Tibial nerve (tissue), 4 donors: Measurements from ENCODE around the gene MED13L. TPM values are rescaled to one million over a fixed set of nuclear protein-coding genes. Genes with fewer than 3 reads are reported as not detected.

Experiments used
- DNase-seq, 2 donors: peaks; one replicate each; pipeline ENCODE4 v3.0.0-alpha.2; 2019; ENCODE audit warnings: low spot score in 2 of 2
- H3K27ac ChIP-seq, 4 donors: fragments of 200-600 bp; sonication (generic) in 3 of 4; one replicate each; pipeline ENCODE4 v1.5.1; 2017 to 2019; ENCODE audit warnings: mild to moderate bottlenecking in 1 of 4
- H3K27me3 ChIP-seq, 2 donors: fragments of 200-600 bp; sonication (generic) in 1 of 2; one replicate each; pipeline versions ENCODE4 v1.5.1 to v1.6.0; 2017 to 2019
- H3K36me3 ChIP-seq, 3 donors: fragments of 200-600 bp; sonication (generic); one replicate each; pipeline ENCODE4 v1.5.1; 2018 to 2019
- H3K4me1 ChIP-seq, 4 donors: fragments of 200-600 bp; sonication (generic) in 3 of 4; one replicate each; pipeline ENCODE4 v1.5.1; 2017 to 2019
- H3K4me3 ChIP-seq, 4 donors: fragments of 200-600 bp; sonication (generic) in 3 of 4; one replicate each; pipeline ENCODE4 v1.5.1; 2017 to 2019; ENCODE audit warnings: mild to moderate bottlenecking in 1 of 4, moderate library complexity in 1 of 4
- H3K9me3 ChIP-seq, 4 donors: fragments of 200-600 bp; sonication (generic) in 3 of 4; one replicate each; pipeline ENCODE4 v1.5.1; 2017 to 2019
- EP300 ChIP-seq, 2 donors: sonication (generic); formaldehyde crosslinking; IDR thresholded peaks; one replicate each; pipeline ENCODE4 v1.6.1; 2017; ENCODE audit warnings: antibody characterized with exemption in 2 of 2, mild to moderate bottlenecking in 1 of 2
- POLR2A ChIP-seq, 2 donors: fragments of 450-650 bp; IDR thresholded peaks; one replicate each; pipeline ENCODE4 v1.6.1; 2017; ENCODE audit warnings: antibody characterized with exemption in 2 of 2, mild to moderate bottlenecking in 2 of 2, moderate library complexity in 2 of 2
- whole genome bisulfite sequencing, 2 donors: methylation state at CpG; one replicate each; pipeline ENCODE4 v1.1.5; 2018; 5-methylcytosine and 5-hydroxymethylcytosine counted together
- total RNA-seq, 4 donors: library from RNA; depleted of rRNA; stranded (reverse); fragments of >200 nt; gene quantifications; one replicate each; pipeline ENCODE4 v1.1.0, GENCODE V29; 2016
- TF ChIP-seq, protein P1 (sequence below), 5 experiments: fragments of 200-600 bp in 3 of 5; fragments of 450-650 bp in 2 of 5; sonication (generic) in 3 of 5; IDR thresholded peaks; one replicate each; pipeline ENCODE4 v1.5.1; 2016 to 2019; ENCODE audit warnings: antibody characterized with exemption in 5 of 5, mild to moderate bottlenecking in 3 of 5, moderate library complexity in 2 of 5

Gene MED13L
- total RNA-seq, 4 donors from 2014 or later, result 138 to 234 (median 218) TPM

DNA sequence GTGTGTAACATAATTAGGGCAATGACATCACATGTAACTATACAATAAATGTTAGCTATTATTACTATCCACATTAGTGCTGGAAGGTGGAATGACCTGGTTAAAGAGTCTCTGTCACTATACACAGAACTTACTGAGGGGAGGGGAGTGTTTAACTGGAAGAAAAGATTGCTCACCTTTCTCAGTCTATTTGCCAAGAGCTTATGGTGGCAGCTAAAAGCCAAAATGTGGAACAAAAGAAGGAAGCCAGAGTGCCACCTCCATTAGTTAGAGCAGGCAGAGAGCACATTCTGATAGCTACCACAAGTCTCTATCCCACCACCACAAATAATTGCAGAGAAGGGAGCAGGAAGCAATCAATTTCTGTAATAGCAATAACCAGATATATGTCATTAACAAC is 124.4 kb downstream of the MED13L start:
- H3K4me1 ChIP-seq, result peaks cover 0 to 89% (median 26%) of the 10 kb centered on the region in 4 donors

DNA sequence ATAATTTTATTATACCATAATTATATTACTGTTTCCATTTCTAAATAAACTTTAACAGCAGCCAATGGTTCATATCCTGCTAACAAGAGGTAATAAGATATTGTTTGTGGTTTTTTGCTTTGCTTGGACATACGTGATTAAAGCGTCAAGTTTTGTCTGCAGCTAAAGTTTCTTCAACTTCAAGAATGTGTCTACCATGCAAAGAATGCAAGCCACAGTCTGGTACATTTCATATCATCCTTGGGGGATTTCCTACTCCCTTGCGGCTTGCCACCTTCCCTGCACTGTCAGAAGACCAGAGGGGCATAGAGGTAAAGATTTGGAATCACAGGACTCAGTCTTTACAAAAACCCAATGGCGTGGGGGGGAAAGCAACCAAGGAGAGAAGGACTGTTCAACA is 125.2 kb downstream of the MED13L start:
- H3K27me3 ChIP-seq, result no peaks in the 10 kb centered on the region
- TF ChIP-seq POLR2A (IDR thresholded peaks at IDR 0.05) (no peak), EP300 (IDR thresholded peaks at IDR 0.05) (no peak)
- TF ChIP-seq, protein P1, sequence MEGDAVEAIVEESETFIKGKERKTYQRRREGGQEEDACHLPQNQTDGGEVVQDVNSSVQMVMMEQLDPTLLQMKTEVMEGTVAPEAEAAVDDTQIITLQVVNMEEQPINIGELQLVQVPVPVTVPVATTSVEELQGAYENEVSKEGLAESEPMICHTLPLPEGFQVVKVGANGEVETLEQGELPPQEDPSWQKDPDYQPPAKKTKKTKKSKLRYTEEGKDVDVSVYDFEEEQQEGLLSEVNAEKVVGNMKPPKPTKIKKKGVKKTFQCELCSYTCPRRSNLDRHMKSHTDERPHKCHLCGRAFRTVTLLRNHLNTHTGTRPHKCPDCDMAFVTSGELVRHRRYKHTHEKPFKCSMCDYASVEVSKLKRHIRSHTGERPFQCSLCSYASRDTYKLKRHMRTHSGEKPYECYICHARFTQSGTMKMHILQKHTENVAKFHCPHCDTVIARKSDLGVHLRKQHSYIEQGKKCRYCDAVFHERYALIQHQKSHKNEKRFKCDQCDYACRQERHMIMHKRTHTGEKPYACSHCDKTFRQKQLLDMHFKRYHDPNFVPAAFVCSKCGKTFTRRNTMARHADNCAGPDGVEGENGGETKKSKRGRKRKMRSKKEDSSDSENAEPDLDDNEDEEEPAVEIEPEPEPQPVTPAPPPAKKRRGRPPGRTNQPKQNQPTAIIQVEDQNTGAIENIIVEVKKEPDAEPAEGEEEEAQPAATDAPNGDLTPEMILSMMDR (IDR thresholded peaks at IDR 0.05), result no peak
- DNase-seq, result no peak
- no peaks in the 10 kb centered on the region for H3K36me3 ChIP-seq
- WGBS, 2 donors, result 53 to 57% methylated on average over 4 of the region's 4 CpGs
- no peaks in the 10 kb centered on the region for H3K9me3 ChIP-seq
- H3K27ac ChIP-seq, result no peak overlapping the region
- H3K4me1 ChIP-seq, result peaks cover 0 to 82% (median 26%) of the 10 kb centered on the region in 4 donors
- H3K4me3 ChIP-seq, result no peak overlapping the region

More for the DNA sequence above, 124.4 kb downstream of the MED13L start:
- no peak for TF ChIP-seq EP300 (IDR thresholded peaks at IDR 0.05)
- TF ChIP-seq, protein P1 (IDR thresholded peaks at IDR 0.05), result no peak
- no peak for TF ChIP-seq POLR2A (IDR thresholded peaks at IDR 0.05)
- Histone ChIP-seq H3K27ac (no peak overlapping the region), H3K36me3 (no peaks in the 10 kb centered on the region), H3K4me3 (no peak overlapping the region), H3K9me3 (no peaks in the 10 kb centered on the region), H3K27me3 (no peaks in the 10 kb centered on the region)
- no peak for DNase-seq

DNA sequence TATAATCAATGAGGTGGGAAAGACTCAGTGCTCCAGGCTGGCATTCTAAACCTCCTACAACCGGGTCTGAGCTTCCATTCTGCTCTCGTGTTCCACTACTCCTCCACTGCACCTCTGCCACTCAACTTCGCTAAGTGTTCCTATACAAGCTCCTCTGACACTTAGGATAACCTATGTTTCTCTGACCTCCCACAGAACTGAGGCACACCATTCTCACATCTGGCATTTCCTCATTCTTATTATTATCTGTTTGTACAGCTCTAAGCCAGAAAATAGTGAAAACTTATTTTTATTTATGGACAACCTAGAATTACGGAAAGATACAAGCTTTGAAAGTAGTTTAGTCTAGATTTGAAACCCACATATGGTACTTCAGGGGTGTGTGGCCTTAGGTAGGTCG is 127.0 kb downstream of the MED13L start:
- DNase-seq, result no peak
- H3K4me1 ChIP-seq, result peaks cover 0 to 82% (median 26%) of the 10 kb centered on the region in 4 donors
- H3K9me3 ChIP-seq, result no peaks in the 10 kb centered on the region
- H3K36me3 ChIP-seq, result no peaks in the 10 kb centered on the region
- H3K27ac ChIP-seq, result no peak overlapping the region
- TF ChIP-seq POLR2A (IDR thresholded peaks at IDR 0.05), result no peak
- TF ChIP-seq, protein P1 (IDR thresholded peaks at IDR 0.05), result no peak
- no peak for TF ChIP-seq EP300 (IDR thresholded peaks at IDR 0.05)
- H3K27me3 ChIP-seq, result no peaks in the 10 kb centered on the region
- 76 to 77% methylated on average over 5 of the region's 5 CpGs for WGBS, 2 donors
- no peak overlapping the region for H3K4me3 ChIP-seq

DNA sequence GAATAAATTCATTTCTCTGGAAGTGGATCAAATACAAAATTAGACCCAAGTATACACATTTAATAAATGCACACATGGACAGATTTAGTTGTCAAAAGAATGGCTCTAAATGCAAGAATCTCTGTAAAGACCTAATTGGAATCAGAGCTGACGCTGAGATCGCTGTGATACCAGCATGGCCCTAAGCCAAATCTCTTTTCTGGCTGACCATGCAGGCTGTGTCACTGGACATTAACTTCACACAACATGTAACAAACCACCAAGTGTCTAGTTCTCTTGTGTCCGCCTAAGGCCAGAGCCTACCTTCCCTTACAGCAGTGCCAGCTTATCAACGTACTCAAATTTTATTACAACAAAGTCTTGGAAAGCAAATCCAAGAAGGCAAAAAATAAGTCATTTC is 127.5 kb downstream of the MED13L start:
- DNase-seq, result no peak
- Histone ChIP-seq H3K27me3 (no peaks in the 10 kb centered on the region), H3K9me3 (no peaks in the 10 kb centered on the region), H3K4me3 (no peak overlapping the region), H3K4me1 (peaks cover 0 to 82% (median 24%) of the 10 kb centered on the region in 4 donors), H3K27ac (no peak overlapping the region), H3K36me3 (no peaks in the 10 kb centered on the region)
- WGBS, 2 donors, result 39 to 45% methylated on average over 4 of the region's 4 CpGs
- TF ChIP-seq POLR2A (IDR thresholded peaks at IDR 0.05) (no peak), EP300 (IDR thresholded peaks at IDR 0.05) (no peak)
- TF ChIP-seq, protein P1 (IDR thresholded peaks at IDR 0.05), result no peak

DNA sequence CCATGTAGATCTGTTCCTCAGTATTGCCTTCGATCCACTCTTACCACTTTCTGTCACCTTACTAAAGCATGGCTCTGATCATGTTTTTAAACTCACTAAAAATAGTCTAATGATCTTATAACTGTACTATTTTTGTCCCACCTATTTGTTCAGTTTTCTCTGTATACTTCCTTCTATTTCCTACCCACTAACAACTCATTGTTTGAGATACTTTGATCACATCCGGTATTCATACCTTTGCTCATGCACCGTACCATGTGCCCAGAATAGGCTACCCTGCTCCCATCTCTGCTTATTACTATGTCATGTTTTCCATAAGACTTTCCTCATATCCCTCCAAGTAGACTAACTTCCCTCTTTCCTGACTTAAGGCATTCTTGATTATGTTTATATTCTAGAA is 128.6 kb downstream of the MED13L start:
- H3K4me3 ChIP-seq, result no peak overlapping the region
- no peak for DNase-seq
- H3K27me3 ChIP-seq, result no peaks in the 10 kb centered on the region
- H3K27ac ChIP-seq, result no peak overlapping the region
- H3K36me3 ChIP-seq, result no peaks in the 10 kb centered on the region
- no peaks in the 10 kb centered on the region for H3K9me3 ChIP-seq
- TF ChIP-seq EP300 (IDR thresholded peaks at IDR 0.05) (no peak), POLR2A (IDR thresholded peaks at IDR 0.05) (no peak)
- TF ChIP-seq, protein P1 (IDR thresholded peaks at IDR 0.05), result no peak
- WGBS, 2 donors, result 79 to 83% methylated on average over 3 of the region's 3 CpGs
- H3K4me1 ChIP-seq, result peaks cover 0 to 82% (median 27%) of the 10 kb centered on the region in 4 donors
